Measurements from ENCODE around the gene AKT1.

- TF ChIP-seq EZH2 (optimal IDR thresholded peaks at IDR 0.05; ENCODE audit: low read depth, low read length) (no peak), EZH2phosphoT487 (IDR thresholded peaks at IDR 0.05; ENCODE audit: low read length) (no peak)
Observed at GRCh38 chr14:104843006-104843405, 47.5 kb upstream of the AKT1 start.
